Pulmonary artery endothelial cell (primary cell): Measurements from ENCODE around the gene SLC28A1. TPM values are rescaled to one million over a fixed set of nuclear protein-coding genes. Genes with fewer than 3 reads are reported as not detected.

Source experiments
- DNase-seq: peaks from one replicate; pipeline ENCODE4 v3.0.0-alpha.2; 2011; ENCODE audit warnings: low read depth, low spot score
- total RNA-seq: library from RNA; depleted of rRNA; stranded (reverse); fragments of >200 nt; gene quantifications from 2 replicates; pipeline ENCODE4 v1.2.3, GENCODE V29; 2014

The SLC28A1 gene
- total RNA-seq, 1 donor from 2014 or later: not detected

DNA sequence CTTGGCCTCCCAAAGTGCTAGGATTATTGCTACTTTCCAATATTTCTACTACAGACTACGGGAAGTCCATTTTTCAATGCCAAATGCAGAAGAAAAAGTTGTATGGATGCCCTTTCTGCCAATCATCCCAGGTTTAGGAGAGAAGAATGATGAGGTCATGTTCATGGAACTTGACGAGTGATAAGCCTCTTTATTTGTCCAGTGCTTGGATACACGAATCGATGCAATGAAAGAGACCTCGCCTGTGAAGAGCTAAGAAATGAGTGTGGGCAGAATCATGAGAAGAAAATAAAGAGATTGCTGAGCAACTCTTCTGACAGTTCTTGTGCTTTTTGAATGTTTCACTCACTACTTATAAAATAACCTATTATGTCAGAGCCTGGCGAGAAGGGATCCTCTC is 996 bp upstream of the SLC28A1 start:
- no peak for DNase-seq

DNA sequence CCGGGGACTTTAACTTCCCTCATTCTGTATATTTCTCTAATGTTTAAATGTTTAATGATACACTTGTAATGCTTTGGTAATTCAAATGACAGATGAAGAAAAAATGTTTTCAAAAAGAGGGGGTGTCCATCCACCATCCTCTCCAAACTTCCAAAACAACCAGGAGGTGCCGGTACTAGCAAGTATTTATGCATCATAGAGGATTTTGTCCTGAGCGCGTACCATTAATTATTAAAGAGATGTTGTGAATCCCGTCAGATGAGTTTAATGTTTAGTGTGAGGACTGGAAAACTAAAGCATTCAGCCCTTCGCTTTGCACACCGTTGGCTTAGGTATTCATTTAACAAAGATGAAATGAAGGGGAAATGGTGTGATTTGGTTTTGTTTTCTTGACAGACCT is 1.3 kb downstream of the SLC28A1 start:
- no peak for DNase-seq

DNA sequence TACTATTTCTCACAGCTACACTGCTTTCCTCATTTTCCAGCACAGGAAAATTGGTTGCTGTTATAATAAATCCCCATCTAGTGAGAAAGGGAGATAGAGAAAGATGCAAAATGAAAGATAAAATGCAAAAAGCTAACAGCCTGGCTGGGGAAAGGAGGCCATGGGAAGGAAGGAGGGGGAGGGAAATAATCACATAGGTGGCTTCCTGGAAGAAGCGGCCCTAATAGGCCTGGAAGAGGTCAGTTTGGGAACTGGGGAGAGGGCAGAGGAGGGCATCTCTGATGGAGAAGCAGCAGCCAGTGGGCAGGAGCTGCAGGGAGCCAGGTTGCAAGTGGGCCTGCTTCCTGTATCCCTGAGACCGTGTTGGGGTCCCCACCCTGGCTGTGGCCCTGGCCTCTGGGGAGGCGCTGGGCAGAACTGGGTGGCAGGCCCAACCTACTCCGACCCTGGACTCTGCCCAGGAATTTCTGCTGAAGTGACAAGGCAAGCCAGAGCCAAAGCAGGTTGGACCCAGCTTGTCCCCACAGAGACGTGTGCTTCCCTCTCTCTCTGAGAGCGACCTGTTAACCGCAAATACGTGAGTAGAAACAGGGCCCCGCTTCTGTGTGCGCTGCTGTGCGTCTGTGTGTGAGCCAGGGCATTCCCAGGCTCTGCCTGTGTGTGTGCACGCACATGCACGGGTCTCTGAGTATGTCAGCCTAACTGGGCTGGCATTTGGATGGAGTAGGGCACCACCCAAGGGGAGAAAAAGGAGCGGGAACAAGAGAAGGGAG is 1.9 kb downstream of the SLC28A1 start:
- DNase-seq: no peak

DNA sequence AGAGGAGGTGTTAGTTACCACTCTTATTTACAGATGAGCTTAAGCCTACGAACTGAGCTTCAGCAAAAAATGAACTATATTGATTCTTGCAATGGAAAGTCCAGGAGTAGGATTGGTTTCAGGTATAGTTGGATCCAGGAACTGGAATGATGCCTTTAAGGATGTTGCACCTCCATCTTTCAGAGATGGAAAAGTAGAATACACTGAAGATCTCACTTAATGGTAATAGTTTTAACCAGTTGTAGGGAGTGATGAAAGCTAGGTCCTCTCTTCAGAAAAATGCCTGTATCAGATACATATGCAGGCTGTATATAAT is 2.5 kb downstream of the SLC28A1 start:
- DNase-seq: no peak

DNA sequence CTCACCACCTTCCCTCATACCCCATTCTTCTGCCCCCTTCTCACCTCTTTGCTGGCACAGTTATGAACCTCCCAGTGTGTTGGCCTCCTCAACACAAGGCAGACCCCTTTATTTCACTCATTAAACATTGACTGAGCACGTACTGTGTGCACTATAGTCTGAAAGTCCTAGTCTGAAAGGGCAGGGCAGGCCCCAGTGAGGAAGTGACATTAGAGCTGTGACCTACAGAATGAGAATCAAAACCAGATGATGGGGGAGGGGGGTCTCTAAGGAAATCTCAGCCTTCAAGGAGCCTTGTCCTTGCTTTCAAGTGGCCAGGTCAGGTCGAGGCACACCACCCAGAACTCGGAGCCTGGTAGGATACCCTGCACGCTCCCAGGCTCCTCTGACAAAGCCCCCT is 3.5 kb downstream of the SLC28A1 start:
- DNase-seq: no peak

DNA sequence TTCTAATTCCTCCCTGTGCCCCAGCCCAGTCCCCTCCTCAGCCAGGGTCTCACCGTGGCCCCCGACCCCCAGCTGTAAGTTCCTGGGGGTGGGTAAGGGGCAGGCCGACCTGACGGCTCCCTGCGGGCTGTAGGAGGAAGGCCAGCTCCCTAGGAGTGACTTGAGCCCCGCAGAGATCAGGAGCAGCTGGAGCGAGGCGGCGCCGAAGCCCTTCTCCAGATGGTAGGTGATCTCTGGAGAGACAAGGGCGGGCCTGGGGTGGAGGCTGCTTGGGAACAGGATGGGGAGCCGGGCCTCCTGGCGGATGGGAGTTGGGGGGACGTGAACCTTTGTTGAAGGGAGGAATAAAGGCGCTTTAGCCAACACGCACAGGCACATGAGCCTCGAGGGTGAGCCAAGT is 4.2 kb downstream of the SLC28A1 start:
- DNase-seq: no peak

DNA sequence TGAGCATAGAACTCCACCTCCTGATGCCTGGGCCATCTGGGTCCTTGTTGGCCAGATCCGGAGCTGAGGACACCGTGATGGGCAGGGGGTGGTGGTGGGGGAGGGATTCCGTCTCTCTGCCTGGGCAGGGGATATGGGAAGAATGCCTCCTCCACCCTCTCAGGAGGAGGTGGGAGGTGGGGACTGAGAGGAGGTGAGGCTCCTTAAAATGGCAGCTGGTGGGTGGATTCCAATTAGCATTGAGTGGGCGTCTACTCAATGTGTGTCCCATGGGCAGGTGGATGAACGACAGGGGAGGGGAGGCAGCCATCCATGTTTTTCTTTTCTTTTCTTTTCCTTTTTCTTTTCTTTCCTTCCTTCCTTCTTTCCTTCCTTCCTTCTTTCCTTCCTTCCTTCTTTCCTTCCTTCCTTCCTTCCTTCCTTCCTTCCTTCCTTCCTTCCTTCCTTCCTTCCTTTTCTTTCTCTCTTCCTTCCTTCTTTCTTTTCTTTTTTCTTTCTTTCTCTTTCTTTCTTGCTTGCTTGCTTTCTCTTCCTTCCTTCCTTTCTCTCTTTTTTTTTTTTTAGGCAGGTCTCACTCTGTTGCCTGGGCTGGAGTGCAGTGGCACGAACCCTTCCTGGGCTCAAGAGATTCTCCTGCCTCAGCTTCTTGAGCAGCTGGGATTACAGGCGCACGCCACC is 5.0 kb downstream of the SLC28A1 start:
- no peak for DNase-seq

DNA sequence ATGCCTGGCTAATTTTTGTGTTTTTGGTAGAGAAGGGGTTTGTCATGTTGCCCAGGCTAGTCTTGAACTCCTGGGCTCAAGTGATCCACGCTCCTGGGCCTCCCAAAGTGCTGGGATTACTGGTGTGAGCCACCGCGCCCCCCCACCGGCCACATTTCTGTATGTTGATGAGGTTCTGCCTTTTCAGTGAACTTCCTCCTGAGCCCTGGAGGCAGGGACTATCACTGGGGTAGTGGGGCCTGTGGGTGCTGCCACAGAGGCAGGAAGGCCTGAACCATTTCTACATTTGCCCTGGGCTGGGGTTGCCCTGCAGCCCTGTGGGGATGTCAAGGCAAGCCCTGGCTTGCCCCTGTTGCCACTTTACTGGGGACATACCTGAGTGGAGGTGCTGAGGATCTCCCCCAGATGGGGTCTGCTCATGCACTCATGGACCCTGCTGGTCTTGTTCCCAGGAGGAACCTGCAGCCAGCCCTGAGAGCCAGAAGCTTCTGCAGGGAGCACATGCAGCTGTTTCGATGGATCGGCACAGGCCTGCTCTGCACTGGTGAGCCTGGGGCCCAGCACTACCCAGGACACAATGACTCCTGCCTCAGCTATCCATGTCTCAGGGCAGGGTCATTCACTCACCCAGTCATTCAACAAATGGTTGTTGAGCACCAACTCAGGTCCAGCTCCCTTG is 5.7 kb downstream of the SLC28A1 start:
- no peak for DNase-seq

DNA sequence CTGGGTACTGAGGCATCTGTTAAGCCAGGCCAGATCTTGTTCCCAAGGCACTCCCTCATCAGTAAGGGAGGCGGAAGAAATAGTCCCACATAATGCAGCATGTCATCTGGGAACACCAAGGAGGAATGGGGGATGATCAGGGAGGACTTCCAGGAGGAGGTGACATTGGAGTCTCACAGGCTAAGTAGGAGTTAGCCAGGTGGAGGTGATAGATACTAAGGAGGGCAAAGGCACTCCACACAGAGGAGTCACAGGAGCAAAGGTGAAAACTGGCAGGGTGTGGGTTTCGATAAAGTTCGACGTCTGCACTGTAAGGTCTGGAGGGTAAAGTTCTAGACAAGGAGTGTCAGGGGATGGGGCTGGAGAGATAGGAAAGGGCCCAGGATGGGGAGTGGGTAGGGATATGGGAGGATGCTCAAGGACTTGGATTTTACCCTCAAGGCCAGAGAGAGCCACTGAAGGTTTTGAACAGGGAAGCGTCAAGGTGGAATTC is 6.3 kb downstream of the SLC28A1 start:
- no peak for DNase-seq

DNA sequence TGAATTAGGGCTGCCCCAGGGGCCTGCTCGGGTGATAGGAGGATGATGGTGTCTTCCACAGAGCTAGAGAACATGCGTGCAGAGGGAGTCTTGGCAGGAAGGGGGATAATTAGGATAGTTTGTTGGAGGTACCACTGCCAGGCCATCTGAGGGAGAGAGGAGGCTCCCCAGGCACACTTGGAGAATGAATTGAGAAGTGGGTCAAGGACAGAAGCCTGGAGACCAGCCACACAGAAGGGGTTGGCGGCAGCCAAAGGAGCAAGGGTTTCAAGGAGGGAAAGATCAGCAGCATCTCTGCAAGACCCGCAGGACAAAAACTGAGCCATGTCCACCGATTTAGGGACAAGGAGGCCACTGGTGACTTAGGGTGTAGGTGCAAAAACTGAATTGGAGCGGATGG is 6.9 kb downstream of the SLC28A1 start:
- no peak for DNase-seq

DNA sequence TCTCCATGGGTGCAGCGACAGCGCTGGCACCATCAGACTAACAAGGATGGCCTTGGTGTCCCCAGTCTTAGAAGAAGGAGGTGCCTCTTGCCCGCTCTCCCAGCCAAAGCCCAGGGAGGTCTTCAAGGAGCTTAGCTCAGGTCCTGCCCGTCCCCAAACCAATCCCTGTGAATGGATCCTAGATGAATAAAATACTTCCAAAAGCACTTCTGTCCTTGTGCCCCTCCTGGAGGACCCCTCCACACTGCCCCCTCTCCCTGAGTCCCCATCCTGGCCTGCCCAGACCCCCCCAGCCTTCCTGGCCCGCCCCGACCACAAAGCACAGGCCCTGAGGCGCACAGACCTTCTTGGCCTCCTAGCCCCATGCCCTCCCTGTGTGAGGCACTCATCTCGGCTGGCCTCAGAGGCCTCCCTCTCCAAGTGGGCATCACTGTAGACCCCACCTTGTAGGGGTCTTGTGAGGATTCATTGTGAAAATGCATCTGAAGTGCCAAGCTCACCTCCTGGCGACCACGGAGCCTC is 8.4 kb downstream of the SLC28A1 start:
- DNase-seq: no peak

DNA sequence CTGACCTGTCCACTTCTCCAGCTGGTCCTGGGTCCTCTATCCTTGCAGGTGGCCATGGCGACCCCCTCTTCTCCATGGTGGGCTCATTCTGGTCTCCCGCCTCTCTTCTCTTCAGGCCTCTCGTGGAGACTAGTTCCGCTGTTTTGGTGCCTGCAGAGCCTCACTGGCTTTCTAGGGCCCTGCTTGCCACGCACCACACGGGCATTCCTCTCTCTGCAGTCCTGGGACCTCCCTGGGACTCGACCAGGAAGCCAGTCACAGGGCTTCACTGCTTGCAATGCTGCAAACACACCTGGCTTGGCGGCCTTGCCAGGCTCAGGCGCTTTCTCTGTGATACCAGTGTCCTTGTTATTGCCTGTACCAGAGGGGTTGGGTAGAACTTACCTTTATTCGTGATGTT is 9.1 kb downstream of the SLC28A1 start:
- no peak for DNase-seq

DNA sequence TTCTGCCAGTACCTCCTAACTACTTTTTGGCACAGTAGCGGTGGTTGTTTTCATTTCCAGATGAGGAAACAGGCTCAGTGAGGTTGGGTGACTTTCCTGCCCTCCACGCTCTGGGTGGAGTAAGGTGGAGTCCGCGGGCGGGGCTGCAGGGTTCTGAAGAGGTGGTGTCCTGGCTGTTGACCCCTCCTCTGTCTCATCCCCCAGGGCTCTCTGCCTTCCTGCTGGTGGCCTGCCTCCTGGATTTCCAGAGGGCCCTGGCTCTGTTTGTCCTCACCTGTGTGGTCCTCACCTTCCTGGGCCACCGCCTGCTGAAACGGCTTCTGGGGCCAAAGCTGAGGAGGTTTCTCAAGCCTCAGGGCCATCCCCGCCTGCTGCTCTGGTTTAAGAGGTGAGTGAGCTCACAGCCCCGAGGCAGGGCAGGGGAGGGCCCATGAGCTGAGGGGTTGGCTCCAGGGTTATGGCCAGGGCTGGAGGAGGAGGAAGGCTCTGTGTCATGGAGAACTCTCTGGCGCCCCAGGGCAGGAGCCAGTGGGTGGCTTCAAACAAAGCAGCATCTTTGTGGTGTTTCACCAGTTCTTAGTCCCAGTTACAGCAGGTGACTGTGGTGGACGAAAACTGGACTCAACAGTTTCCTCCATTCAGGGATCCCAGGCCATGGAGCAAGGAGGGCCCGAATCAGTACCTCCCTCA is 10.4 kb downstream of the SLC28A1 start:
- DNase-seq: no peak

DNA sequence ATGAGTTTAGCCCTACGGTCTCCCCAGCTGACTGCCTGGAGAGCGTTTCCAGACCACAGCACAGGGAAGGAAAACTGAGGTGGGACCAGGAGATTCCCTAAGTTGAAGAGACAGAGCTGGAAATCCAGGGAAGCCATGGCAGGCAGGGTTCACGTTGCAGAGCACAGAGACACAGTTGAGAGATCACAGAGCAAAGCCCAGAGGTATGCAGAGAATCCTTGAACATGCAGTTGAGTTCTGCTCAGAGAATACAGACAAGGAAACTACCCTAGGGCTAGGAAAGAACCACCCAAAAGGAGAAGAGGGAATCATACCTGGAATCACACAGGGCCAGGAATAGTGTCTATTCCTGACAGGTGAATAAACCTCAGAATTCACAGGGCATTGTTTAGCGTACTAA is 14.3 kb downstream of the SLC28A1 start:
- no peak for DNase-seq

DNA sequence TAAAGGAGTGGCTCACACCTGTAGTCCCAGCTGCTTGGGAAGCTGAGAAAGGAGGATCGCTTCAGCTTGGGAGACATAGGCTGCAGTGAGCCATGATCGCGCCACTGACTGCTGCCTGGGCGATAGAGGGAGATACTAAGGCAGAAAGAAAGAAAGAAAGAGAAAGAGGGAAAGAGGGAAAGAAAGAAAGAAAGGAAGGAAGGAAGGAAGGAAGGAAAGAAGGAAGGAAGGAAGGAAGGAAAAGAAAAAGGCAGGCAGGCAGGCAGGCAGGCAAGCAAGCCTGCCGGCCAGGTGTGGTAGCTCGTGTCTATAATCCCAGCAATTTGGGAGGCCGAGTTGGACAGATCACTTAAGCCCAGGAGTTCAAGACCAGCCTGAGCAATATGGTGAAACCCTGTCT is 15.3 kb downstream of the SLC28A1 start:
- no peak for DNase-seq

DNA sequence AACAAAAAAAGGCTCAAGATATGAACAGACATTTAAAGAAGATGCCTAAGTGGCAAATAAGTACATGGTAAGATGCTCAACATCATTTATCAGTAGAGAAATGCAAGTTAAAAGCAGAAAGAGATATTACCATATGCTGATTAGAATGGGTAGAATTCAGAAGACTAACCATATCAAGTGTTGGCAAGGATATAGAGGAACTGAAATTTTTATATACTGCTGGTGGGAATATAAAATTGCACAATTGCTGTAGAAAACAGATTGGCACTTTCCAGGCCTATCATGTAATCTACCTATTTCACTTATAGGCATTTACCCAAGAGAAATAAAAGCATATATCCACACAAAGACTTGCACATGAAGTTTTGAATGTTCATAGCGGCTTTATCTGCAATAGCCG is 17.1 kb downstream of the SLC28A1 start:
- DNase-seq: no peak

DNA sequence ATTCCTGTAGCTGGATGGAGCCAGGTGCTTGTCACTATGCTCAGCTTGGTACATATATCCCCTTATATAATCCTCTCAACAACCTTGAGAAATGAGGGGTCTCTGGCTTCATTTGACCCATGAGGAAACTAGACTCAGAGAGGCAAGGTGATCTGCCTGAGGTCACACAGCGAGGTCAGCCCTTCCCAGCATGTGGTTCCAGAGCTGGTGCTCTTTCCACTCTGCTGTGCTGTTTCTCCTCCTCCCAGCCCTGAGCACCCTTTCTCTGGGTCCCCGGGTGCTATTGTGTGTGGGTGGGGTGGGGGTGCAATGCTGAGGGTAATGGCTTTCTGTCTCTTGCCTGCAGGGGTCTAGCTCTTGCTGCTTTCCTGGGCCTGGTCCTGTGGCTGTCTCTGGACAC is 19.3 kb downstream of the SLC28A1 start:
- no peak for DNase-seq

DNA sequence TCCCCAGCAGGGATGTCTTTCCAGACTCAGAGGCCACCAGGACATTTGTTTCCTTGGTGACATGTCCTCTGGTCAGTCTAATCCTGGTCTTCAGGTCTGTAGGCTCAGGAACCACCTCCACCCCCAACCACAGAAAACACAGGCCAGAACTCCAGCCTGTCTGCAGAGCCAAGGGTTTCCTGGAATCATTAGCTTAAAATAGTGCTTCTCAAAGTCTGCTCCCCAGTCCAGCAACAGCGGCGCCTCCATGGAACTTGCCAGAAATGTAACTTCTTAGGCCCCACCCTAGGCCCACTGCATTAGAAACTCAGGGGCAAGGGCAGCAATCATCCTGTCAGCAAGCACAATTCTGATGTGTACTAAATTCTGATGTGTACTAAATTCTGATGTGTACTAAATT is 20.0 kb downstream of the SLC28A1 start:
- DNase-seq: no peak

DNA sequence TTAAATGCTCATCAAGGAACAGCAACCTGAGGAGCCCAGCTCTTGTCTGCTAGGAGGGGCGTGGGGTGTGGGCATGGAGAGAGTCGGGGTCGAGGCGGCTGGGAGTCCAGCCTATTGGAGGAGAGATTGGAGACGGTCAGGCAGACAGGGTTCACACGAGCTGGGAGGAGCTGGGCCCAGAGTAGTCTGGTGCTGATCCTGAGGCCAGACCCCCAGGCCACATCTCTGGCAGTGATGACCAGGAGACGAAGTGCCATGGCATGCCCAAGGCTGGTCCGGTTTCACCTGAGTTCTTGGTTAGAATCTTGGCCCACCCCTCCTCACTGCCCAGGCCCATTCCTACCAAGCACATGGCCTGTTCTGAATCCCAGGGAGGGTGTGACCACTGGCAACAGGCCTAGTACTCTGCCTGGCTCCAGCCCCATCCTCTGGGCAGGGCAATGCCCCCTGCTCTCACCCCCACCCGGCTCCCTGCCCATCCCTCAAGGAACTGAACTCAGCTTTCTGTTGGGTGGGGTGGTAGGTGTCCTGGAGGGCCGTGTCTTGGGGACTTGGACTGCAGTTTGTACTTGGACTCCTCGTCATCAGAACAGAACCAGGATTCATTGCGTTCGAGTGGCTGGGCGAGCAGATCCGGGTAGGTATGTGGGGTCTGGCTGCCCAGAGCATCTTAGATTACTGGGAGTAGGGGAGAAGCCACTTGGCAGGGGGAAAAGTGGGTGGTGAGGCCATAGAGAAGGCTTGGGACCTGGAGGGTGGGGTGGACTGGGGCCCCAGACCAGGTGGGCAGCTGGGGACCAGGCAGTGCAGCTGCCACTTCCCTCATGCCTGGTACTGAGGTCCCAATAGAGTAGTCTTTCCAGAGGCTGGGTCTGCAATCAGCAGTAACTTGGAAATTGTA is 20.8 kb downstream of the SLC28A1 start:
- no peak for DNase-seq

DNA sequence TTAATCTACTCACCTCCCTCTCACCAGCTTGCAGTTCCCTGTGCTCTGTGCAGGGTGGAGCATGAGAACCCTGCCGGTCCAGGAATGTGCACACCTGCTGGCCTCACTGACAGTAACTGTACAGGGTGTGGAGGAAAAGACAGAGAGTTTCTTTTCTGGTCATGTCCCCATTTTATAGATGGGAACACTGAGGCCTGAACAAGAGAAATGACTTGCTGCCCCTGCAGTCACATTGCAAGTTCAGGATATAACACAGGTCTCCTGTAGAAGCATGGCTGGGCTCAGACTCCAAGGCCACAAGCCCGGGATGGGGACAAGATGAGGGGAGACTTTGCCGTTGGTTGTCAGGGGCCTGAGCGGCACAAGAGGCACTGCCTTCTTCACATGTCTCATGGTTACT is 23.3 kb downstream of the SLC28A1 start:
- DNase-seq: no peak

DNA sequence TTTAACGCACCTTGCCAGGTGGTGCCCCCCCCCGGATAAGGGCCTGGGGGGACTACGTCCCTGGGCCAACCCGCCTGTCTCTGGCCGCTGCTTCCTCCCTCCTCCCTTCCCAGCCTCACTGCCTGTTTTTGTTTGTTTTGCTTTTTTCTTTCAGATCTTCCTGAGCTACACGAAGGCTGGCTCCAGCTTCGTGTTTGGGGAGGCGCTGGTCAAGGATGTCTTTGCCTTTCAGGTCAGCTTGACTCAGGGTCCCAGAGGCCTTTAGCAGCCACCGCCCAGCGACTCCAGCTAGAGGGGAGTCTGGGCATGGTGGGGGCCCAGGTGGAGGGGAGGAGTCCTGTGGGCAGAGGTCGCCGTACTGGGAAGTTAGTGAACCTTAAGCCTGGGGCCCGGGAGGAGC is 24.1 kb downstream of the SLC28A1 start:
- no peak for DNase-seq
